Caco-2 (cell line): ENCODE results near the gene LPCAT3. TPM values are rescaled to one million over a fixed set of nuclear protein-coding genes. Genes with fewer than 3 reads are reported as not detected.

ENCODE experiments used
- BruUV-seq: library from RNA; stranded (reverse); fragments of 400-500 nt; replicated peaks from 2 replicates; lab custom pipeline; 2021; lab: Mats Ljungman, UMichigan
- CTCF ChIA-PET: fragments of 300-600 bp; sonication (Branson Sonifier 250); formaldehyde crosslinking; loops from one replicate; lab custom pipeline; 2022; ENCODE audit warnings: antibody characterized with exemption; lab: Charles Lee
- POLR2A ChIA-PET: fragments of 300-600 bp; sonication (Branson Sonifier 250); formaldehyde crosslinking; loops from one replicate; lab custom pipeline; 2022; ENCODE audit warnings: antibody characterized with exemption; lab: Charles Lee
- DNase-seq, 2 experiments: peaks; one replicate each; pipeline versions ENCODE4 v3.0.0 to v3.0.0-alpha.2; 2020 to 2022
- H3K27me3 ChIP-seq: replicated peaks from 2 replicates; pipeline ENCODE4 v1.6.0; 2011; ENCODE audit warnings: low read length; ENCODE audit not compliant: control insufficient read depth, insufficient read depth
- H3K36me3 ChIP-seq: 2 replicates; pipeline ENCODE4 v1.5.1; 2011; ENCODE audit warnings: low read length; ENCODE audit not compliant: control insufficient read depth, insufficient read depth
- H3K4me1 ChIP-seq: fragments of 250-450 bp; sonication (Bioruptor Pico); 2 replicates; pipeline ENCODE4 v1.5.1; 2020; ENCODE audit warnings: mild to moderate bottlenecking
- H3K4me3 ChIP-seq: 2 replicates; pipeline ENCODE4 v1.5.1; 2011; ENCODE audit warnings: low read depth, mild to moderate bottlenecking, control low read depth, low read length
- H3K9me3 ChIP-seq: fragments of 250-450 bp; sonication (Bioruptor Pico); 2 replicates; pipeline ENCODE4 v1.5.1; 2020; ENCODE audit warnings: mild to moderate bottlenecking, moderate library complexity
- H3K27ac Mint-ChIP-seq: one replicate; pipeline ENCODE4 v1.8.0; 2022; ENCODE audit warnings: mixed read lengths; ENCODE audit not compliant: unreplicated experiment
- H3K27me3 Mint-ChIP-seq: one replicate; pipeline ENCODE4 v1.8.0; 2022; ENCODE audit warnings: mixed read lengths; ENCODE audit not compliant: insufficient read depth, unreplicated experiment
- H3K36me3 Mint-ChIP-seq: one replicate; pipeline ENCODE4 v1.8.0; 2022; ENCODE audit warnings: mild to moderate bottlenecking, mixed read lengths; ENCODE audit not compliant: insufficient read depth, unreplicated experiment
- H3K4me1 Mint-ChIP-seq: one replicate; pipeline ENCODE4 v1.8.0; 2022; ENCODE audit warnings: low read depth, mixed read lengths; ENCODE audit not compliant: unreplicated experiment
- H3K4me3 Mint-ChIP-seq: one replicate; pipeline ENCODE4 v1.8.0; 2022; ENCODE audit warnings: mild to moderate bottlenecking, moderate library complexity, mixed read lengths; ENCODE audit not compliant: unreplicated experiment
- H3K9me3 Mint-ChIP-seq: one replicate; pipeline ENCODE4 v1.8.0; 2022; ENCODE audit warnings: mixed read lengths; ENCODE audit not compliant: unreplicated experiment
- CTCF ChIP-seq, 2 experiments: fragments of 200-600 bp in 1 of 2; IDR thresholded peaks; 1 replicate in 1 of 2; 2 replicates in 1 of 2; pipeline versions ENCODE4 v1.5.1 to v1.8.0; 2011 to 2022; ENCODE audit warnings: antibody characterized with exemption in 1 of 2, control low read depth in 1 of 2, inconsistent platforms in 1 of 2, low read depth in 1 of 2, low read length in 1 of 2, mild to moderate bottlenecking in 1 of 2, moderate library complexity in 1 of 2; ENCODE audit not compliant: insufficient read depth in 1 of 2, severe bottlenecking in 1 of 2, unreplicated experiment in 1 of 2
- intact Hi-C: fragments of 100-400 bp; cut with micrococcal nuclease; formaldehyde crosslinking; loops from one replicate; pipeline ENCODE4 v1.10.0; 2022; ENCODE audit not compliant: unreplicated experiment
- total RNA-seq: library from RNA; stranded (reverse); gene quantifications from 2 replicates; pipeline ENCODE4 v1.2.3, GENCODE V29; 2022

Gene LPCAT3
- total RNA-seq, 1 experiment from 2014 or later: 142 TPM

GRCh38 chr12:6964605-6965025 lies 53.7 kb downstream of the LPCAT3 start:
- no TSS peak for BruUV-seq
- POLR2A ChIA-PET: interaction anchor here (1.1 to 9.3 kb wide), 4 partner anchors 11 to 112 kb away, joined by 3 to 237 read pairs (median 7); partner anchors contain the start of genes C12orf57 and RNU7-1
- peak overlapping the region; percentile 81 for H3K4me3 Mint-ChIP-seq

GRCh38 chr12:6963791-6964413 lies 54.4 kb downstream of the LPCAT3 start:
- Histone ChIP-seq H3K4me3 (peak overlapping the region; percentile 64), H3K27me3 (no peaks in the 10 kb centered on the region), H3K9me3 (no peaks in the 10 kb centered on the region), H3K4me1 (peaks cover 39% of the 10 kb centered on the region), H3K36me3 (peaks cover 19% of the 10 kb centered on the region)
- H3K36me3 Mint-ChIP-seq: peaks cover 75% of the 10 kb centered on the region
- CTCF ChIA-PET: interaction anchor here (0.6 to 8.6 kb wide), 15 partner anchors 12 to 250 kb away, joined by 3 to 241 read pairs (median 4); partner anchors contain the start of genes C12orf57, C1RL, CDCA3 and RNU7-1
- no peaks in the 10 kb centered on the region for H3K27me3 Mint-ChIP-seq
- TF ChIP-seq CTCF (IDR thresholded peaks at IDR 0.05; ENCODE audit: insufficient read depth in 1 of 2, low read depth in 1 of 2, low read length in 1 of 2, severe bottlenecking in 1 of 2, unreplicated experiment in 1 of 2): no peak
- DNase-seq: peak in 1 of 2 experiments; percentile 63
- H3K4me3 Mint-ChIP-seq: peak overlapping the region; percentile 81
- intact Hi-C loops: loop anchor here (1.0 to 5.0 kb wide), 3 partner anchors 73 to 145 kb away; partner anchors contain the start of genes C1R and C1RL
- H3K27ac Mint-ChIP-seq: peak overlapping the region; percentile 93
- H3K9me3 Mint-ChIP-seq: no peaks in the 10 kb centered on the region
- no TSS peak for BruUV-seq
- POLR2A ChIA-PET: interaction anchor here (0.9 to 9.3 kb wide), 5 partner anchors 12 to 111 kb away, joined by 3 to 237 read pairs (median 5); partner anchors contain the start of genes C12orf57 and RNU7-1
- peaks cover 32% of the 10 kb centered on the region for H3K4me1 Mint-ChIP-seq

More at GRCh38 chr12:6964605-6965025, 53.7 kb downstream of the LPCAT3 start:
- H3K4me3 ChIP-seq: peak overlapping the region; percentile 64
- CTCF ChIA-PET: interaction anchor here (0.5 to 8.6 kb wide), 19 partner anchors 12 to 431 kb away, joined by 3 to 241 read pairs (median 4); partner anchors contain the start of genes C12orf57, C1RL, CDCA3 and GAPDH
- peaks cover 82% of the 10 kb centered on the region for H3K36me3 Mint-ChIP-seq
- H3K9me3 ChIP-seq: no peaks in the 10 kb centered on the region
- H3K27ac Mint-ChIP-seq: peak overlapping the region; percentile 93
- peaks cover 39% of the 10 kb centered on the region for H3K4me1 ChIP-seq
- DNase-seq: no peak
- H3K9me3 Mint-ChIP-seq: no peaks in the 10 kb centered on the region
- no peaks in the 10 kb centered on the region for H3K27me3 Mint-ChIP-seq
- H3K27me3 ChIP-seq: no peaks in the 10 kb centered on the region
- H3K4me1 Mint-ChIP-seq: peaks cover 37% of the 10 kb centered on the region
- peaks cover 19% of the 10 kb centered on the region for H3K36me3 ChIP-seq
- intact Hi-C loops: loop anchor here (5.0 kb wide), 1 partner anchor 128 kb away; the partner anchor contains the start of gene C1R
- TF ChIP-seq CTCF (IDR thresholded peaks at IDR 0.05; ENCODE audit: insufficient read depth in 1 of 2, low read depth in 1 of 2, low read length in 1 of 2, severe bottlenecking in 1 of 2, unreplicated experiment in 1 of 2): no peak

- ChIA-PET CTCF (interaction anchor here (0.8 to 8.6 kb wide), 11 partner anchors 11 to 145 kb away, joined by 3 to 241 read pairs (median 7); partner anchors contain the start of genes C12orf57, C1RL, LPCAT3 and RNU7-1), POLR2A (interaction anchor here (0.6 to 9.3 kb wide), 9 partner anchors 12 to 906 kb away, joined by 3 to 237 read pairs (median 5); partner anchors contain the start of genes C12orf57, LPCAT3, RNU7-1 and SPSB2)
- intact Hi-C loops: loop anchor here (1.0 to 5.0 kb wide), 3 partner anchors 72 to 146 kb away; partner anchors contain the start of genes C1R and C1RL
- peaks cover 28% of the 10 kb centered on the region for H3K4me1 Mint-ChIP-seq
- peak overlapping the region; percentile 64 for H3K4me3 ChIP-seq
- H3K36me3 ChIP-seq: peaks cover 13% of the 10 kb centered on the region
- H3K9me3 Mint-ChIP-seq: no peaks in the 10 kb centered on the region
- TF ChIP-seq CTCF (IDR thresholded peaks at IDR 0.05; ENCODE audit: insufficient read depth in 1 of 2, low read depth in 1 of 2, low read length in 1 of 2, severe bottlenecking in 1 of 2, unreplicated experiment in 1 of 2): peak in 1 of 2 experiments; percentile 33
- no peaks in the 10 kb centered on the region for H3K27me3 ChIP-seq
- H3K9me3 ChIP-seq: no peaks in the 10 kb centered on the region
- H3K27ac Mint-ChIP-seq: peak overlapping the region; percentile 93
- H3K4me1 ChIP-seq: peaks cover 35% of the 10 kb centered on the region
- no TSS peak for BruUV-seq
- H3K4me3 Mint-ChIP-seq: peak overlapping the region; percentile 81
- H3K27me3 Mint-ChIP-seq: no peaks in the 10 kb centered on the region
- peak; percentile 99 for DNase-seq
- H3K36me3 Mint-ChIP-seq: peaks cover 67% of the 10 kb centered on the region
Measured at GRCh38 chr12:6963016-6963731, 55.1 kb downstream of the LPCAT3 start.
